Activated naive CD4-positive, alpha-beta T cell treated with anti-CD3 and anti-CD28 coated beads, Interleukin-2, amount 50 U/mL, for 16 hours (primary cell): ENCODE data around the gene PIP5K1B.
"Not testable (repeated sequence)": the region's sequence is repeated elsewhere in the genome, so short reads cannot be mapped to it uniquely, and the experiment has no call there.

Experiments
- DNase-seq: peaks from one replicate; pipeline ENCODE4 v3.0.0-alpha.2; 2020

PIP5K1B gene

DNA sequence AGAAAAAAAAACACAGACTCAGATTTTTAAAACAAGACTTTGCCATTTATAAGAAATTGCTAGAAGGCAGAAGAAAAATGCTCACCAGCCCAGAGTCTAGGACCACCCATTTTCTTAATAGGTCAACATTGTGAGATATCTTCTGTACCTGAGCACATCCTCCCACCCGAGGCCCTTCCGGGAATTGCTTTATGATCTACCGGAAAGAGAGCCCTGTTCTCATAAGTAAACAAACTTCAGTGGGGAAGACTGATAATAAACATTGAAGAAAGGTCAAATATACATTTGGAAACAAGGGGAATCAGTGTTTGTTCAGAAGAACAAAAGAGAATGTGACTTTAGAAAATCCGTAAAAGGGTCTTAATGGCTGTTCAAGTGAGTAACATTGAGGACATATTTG lies 264.5 kb downstream of the PIP5K1B start:
- no peak for DNase-seq

DNA sequence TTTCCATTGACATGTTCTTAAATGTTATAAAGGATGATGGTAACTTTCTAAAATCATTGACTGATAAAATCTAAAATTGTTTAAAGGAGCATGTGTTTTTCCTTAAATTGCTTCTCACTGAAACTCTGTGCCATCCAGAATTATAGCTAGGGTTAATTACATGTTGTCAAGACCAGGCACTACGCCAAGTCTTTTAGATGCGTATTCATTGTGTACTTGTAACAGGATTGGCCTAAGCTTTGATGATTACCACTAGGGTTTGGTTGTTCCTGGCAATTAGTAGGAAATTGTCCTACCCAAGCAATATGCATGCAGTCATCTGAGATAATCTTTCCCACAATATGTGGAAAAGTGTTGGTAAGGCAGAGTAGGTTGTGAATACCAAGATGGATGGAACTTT lies 265.1 kb downstream of the PIP5K1B start:
- no peak for DNase-seq

DNA sequence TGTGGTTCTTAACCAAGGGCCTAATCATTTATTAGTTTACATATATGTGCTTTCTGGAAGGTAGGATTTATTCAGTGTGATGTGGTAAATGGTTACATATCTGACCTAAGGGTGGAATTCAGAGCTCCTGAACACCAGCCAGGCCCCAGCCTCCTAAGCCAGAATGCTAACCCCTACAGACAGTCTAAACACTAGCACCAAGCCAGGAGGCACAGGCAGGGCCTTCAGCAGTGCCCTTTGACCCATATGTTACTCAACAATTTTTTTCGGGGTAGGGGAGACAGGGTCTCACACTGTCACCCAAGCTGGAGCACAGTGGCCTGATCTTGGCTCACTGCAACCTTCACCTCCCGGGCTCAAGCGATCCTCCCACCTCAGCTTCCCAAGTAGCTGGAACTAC lies 268.6 kb downstream of the PIP5K1B start:
- no peak for DNase-seq

DNA sequence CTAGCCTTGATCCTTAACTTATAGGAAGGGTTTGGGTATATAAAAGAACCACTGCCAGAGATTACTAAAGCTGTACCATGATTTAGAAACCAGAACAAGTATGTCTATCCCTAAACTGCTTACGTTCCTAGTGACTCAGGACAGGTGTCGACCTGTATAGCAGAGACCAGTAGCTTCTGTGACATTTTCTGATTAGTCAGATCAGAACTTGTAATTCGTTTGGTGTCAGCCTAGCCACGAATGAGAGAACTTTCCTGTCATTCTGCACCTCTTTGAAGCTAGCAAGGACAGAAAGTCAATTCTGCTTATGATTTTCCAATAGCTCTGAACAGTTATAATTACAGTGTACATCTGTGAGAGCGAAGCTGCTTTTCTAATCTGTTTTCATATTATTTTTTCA lies 269.4 kb downstream of the PIP5K1B start:
- no peak for DNase-seq

DNA sequence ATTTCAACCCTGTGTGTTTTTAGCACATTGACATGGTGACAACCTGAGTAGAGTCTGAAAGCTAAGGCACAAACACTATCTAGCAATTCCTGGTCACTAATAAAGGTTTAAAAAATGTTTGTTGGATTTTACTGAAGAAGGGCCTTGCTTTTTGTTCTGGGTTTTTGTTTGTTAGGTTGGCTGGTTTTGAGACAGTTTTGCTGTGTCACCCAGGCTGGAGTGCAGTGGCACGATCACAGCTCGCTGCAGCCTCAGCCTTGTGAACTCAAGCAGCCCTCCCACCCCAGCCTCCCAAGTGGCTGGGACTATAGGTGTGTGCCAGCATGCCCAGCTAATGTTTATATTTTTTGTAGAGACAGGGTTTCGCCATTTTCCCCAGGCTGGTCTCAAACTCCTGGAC lies 269.9 kb downstream of the PIP5K1B start:
- no peak for DNase-seq

DNA sequence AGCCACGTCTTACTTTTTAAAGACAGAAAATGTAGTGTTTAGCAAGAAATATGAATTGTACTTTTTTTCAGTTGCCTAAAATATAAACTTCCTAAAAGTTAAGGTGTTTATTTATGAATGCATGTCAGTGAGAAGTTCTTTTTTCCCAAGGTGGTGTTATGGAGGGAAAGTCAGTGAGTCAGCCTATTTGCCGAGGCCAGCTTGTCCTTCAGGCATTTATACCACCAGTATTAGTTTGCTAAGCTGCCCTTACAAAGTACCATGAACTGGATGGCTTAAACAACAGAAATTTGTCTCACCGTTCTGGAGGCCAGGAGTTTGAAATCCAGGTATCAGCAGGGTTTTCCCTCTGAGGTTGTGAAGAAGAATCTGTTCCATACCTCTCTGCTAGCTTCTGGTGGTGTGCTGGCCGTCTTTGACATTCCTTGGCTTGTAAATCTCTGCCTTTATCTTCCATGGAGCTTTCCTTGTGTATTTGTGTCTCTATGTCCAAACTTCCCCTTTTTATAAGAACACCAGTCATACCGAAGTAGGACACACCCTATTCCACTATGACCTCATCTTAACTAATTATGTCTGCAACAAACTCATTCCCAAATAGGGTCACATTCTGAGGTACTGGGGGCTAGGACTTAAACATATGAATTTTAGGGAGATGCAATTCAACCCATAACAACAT lies 270.5 kb downstream of the PIP5K1B start:
- DNase-seq = no peak

DNA sequence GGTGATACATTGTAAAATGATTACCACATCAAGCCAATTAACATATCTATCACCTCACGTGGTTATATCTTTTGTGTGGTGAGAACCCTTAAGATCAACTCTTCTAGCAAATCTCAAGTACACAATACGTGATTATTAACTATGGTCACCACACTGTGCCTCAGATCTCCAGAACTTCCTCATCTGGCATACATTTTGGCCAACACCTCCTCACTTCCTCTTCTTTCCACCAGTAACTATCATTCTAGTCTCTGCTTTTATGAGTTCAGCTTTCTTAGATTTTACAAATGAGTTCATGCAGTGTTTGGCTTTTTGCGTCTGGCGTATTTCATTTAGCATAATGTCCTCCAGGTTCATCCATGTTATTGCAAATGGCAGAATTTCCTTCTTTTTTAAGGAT lies 273.0 kb downstream of the PIP5K1B start:
- no peak for DNase-seq

DNA sequence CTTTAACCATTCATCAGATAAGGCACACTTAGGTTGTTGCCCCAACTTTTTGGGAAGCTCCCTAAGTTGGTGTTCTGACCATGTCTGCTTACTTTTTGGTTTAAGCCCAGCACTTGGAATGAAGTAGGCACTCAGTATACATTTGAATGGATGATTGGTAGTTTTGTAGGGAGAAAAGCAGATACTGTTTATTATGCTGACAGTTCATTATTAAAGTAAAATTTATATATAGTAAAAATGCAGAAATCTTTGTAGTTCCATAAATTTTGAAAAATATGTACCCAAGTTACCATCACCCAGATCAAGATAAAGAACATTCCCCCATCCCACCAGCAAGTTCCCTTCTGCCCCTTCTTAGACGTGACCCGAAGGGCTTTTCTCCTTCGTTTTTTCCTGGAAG lies 273.5 kb downstream of the PIP5K1B start:
- DNase-seq = no peak

DNA sequence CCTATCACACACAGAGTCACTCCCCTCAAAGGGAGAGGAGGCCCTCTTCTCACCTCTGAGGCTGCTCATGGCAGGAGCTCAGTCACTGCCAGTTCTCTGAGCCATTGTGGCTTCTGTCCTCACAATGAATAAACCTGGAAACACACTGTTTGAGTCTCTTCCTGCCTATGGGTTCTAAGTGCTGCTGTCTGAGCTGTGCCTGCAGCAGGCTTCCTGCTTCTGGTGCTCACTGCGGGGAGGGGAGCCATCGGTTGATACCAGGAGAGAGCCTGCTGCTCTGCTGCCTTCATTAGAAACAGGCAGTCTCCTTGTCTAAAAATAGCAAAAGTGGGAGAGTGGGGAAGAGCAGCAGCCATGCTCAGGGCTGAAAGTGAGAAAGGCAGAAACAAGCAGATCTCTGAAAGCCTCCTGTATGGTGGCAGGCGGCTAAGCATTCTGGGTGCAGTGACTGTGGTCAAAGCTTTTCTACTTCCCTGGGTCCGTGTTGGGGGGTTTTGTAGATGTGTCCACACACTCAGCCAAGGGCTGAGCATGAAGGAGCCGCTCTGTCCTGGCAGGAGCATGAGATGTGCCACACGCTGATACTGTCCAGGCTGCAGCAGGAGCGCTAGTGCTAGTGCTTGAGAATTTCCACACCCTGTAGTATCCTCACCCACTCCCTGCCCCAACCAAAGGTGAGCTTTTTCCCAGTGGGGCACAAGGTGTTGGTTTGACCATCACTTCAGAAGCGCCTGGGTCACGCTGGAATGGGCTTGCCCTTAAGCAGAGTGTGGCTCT lies 274.7 kb downstream of the PIP5K1B start:
- peak; percentile 19 for DNase-seq

DNA sequence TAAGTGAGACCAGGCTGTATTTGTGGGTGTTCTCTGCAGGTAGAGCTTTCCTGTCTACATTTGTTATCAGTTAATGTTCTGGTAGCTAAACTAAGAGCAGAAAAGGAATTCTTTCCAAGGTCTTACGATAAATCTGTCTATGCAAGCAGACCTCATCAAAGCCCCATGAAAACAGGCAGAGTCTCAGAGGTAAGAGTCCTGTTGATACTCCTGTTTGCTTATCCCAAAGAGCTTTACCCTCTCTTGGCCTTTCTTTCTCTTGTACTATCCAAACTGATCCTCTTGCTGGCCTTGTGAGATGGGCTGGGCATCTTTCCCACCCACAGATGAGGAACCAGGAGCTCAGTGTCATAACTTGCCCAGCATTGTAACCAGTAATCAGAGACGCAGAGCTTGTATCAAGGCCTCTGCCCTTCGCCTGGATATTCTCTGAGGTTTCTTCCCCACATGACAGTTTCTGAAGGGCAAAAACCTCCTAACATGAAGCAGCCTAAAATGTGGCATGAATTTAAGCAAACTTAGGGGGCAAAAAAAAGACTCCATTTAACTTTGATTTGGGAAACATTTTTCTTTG lies 275.4 kb downstream of the PIP5K1B start:
- no peak for DNase-seq

DNA sequence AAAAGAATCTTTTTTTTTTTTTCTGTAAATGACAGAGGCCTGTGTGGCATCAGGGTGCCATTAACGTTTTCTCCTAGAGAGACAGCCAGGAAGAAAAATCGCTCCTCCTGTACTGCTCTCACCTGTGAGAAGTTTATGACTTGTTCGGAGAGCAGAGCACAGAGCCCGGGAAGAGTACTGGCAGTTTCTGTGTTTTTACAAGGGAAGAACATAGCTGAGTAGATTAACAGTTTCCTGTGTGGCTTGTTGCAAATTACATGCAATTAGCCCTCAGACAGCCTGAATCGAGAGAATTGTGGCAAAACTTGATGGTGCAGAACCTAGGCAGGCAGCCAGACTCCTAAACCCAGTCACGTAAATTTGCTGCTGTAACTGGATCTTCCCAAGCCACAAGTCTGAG lies 276.7 kb downstream of the PIP5K1B start:
- no peak for DNase-seq

DNA sequence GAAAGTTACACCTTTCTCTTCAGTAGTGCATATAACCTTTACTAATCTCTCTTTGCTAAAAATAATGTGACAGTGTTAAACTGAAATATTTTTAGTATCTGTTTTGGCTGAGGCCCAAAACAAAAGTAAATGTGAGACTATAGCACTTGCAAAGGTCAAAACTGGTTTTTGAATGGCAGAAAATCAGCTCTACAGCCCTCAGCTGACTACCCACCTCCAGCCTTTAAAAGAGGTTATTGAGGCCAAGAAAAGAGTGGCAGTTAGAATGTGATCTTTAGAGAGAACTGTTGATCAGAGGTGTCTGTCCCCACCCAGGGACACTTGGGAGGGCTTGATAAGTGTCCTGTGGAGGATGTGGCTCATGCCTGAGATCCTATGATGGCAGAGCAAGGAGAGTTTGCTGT lies 278.0 kb downstream of the PIP5K1B start:
- no peak for DNase-seq

DNA sequence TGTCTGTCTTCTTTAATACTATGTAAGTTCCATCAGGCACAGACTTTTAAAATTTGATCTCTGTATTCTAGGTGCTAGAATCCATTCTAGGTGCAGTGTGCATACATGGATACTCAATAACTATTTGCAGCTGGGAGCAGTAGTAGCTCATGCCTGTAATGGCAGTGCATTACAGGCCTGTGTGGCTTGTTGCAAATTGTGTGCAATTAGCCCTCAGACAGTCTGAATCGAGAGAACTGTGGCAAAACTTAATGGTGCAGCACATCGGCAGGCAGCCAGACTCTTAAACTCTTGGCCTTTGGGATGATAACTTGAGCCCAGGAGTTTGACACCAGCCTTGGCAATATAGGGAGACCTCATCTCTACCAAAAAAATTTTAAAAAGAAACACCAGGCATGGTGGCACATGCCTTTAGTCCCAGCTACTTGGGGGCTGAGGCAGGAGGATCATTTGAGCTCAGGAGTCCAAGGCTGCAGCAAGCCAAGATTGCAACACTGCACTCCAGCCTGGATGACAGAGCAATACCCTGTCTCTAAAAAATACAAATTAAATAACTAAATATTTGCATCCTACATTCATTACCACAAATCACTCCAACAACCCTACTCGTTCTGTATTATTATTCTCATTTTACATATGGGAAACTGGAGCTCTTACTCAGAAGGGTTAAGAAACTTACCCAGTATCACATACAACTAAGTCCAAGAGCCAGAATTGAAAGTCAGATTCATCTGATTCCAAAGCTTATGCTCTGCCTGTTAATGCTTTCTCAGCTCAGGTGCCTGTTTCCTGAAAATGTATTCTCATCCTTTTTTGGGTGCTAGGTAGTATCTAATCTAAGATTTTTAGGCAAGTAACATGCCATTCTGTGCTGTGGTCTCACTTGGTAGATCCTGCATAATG lies 278.7 kb downstream of the PIP5K1B start:
- no peak for DNase-seq

DNA sequence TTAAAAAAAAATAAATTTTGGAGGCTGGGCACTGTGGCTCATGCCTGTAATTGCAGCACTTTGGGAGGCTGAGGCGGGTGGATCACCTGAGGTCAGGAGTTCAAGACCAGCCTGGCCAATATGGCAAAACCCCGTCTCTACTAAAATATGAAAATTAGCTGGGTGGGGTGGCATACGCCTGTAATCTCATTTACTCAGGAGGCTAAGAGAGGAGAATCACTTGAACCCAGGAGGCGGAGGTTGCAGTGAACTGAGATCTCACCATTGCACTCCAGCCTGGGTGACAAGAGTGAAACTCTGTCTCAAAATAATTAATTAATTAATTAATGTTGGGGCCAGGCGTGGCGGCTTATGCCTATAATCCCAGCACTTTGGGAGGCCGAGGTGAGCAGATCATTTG lies 281.9 kb downstream of the PIP5K1B start:
- DNase-seq = not testable (repeated sequence)

DNA sequence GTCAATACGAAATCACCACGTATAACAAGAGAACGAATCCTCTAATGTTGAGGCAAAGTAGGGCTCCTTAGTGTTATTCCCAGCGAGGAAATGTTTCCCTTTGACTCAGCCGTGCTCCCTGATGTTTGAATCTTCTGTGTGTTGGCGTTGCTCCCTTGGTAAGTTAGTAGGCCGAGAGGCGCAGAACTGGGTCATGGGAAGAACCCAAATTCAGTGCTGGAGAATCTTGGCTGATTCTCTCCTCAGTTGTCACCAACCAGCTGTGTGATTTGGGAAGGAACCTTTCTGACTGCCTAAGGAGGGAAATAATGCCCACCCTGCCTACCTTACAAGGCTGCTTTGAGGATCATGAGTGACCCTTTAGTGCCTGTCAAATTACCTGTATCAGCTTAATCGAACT lies 286.4 kb downstream of the PIP5K1B start:
- DNase-seq = no peak

DNA sequence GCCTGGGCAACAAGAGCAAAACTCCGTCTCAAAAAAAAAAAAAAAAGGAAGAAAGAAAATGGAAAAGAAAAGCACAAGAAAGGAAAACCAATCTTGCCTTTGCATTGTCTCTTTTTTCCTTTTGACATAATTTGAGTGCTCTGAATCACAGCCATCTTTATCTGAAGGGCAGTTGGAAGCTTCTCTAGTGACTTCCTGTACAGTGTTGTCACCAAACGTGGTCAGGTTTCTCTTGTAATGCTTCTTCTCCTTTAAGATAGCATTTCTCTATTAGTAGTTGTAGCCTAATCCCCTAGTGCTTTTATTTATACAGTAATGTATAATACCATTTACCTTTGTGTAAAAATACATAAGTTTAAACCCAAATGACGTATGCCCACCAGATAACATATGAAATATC lies 290.7 kb downstream of the PIP5K1B start:
- DNase-seq = no peak

DNA sequence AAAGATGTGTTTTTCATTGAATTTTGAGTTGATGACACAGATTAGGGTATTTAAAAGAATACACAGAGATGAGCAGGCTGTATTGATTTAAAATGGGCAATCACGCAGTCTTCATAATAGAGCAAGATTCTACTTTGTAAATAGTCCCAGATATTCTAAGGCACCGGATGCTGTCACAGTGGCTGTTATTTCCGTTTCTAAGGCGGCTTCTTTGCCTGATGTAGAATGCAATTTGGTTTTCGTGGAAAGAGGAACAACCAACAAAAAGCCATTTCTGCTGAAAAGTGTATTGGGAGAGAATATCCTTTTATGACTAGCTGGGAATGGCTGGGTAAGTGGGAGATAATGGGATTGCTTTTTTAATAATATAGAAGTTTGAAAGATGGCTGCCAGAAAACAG lies 291.4 kb downstream of the PIP5K1B start:
- DNase-seq = no peak

DNA sequence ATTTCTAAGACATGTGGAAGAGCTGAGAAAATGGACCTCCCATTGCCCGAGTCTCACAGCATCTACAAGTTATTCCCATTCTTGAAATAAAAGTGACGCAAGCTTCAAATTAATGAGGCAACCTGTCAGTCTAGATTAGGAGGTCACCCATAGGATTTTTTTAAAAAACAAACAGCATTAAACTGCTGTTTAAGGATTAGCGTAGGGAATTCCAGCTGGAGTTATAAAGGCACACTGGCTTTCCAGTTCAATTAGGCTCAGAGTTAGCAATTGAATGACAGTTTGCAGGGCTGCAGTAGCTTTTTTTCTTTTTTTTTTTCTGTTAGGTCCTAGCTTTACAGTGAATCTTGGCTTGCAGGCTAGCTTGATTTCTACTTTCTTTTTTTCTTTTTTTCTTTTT lies 292.6 kb downstream of the PIP5K1B start:
- DNase-seq = no peak

DNA sequence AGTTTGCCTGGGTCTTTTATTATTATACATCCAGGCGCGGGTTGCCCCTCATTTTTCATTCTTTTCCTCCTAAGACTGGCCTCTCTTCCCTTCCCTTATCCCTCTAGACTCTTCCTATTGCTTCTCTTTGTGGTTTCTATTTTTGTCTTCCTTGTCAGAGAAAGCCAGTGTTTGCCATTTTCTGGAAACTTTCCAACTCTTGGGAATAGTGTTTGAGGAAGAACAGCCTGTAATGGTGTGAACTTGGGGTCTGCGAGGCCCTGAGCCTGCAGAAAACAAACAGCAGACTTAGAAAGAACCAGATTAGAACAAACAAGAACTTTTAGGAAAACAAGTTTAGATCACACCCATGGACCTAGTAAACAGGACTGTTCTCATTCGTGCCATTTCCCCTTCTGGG lies 293.3 kb downstream of the PIP5K1B start:
- DNase-seq = no peak

DNA sequence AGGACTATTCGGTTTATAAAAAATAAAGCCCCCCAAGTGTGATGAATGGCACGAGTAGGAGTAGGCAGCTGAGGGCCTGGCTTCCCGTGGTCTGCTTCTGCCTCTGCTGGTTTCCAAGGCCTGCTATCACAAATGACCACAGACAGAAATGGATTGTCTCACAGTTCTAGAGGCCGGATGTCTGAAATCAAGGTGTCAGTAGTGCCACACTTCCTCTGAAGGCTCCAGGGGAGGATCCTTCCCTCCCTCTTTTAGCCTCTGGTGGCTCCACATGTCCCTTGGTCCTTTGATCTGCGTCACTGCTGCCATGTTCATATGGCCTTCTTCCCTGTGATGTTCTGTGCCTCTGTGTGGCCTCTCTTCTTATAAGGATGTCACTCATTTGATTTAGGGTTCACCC lies 293.8 kb downstream of the PIP5K1B start:
- DNase-seq = no peak

DNA sequence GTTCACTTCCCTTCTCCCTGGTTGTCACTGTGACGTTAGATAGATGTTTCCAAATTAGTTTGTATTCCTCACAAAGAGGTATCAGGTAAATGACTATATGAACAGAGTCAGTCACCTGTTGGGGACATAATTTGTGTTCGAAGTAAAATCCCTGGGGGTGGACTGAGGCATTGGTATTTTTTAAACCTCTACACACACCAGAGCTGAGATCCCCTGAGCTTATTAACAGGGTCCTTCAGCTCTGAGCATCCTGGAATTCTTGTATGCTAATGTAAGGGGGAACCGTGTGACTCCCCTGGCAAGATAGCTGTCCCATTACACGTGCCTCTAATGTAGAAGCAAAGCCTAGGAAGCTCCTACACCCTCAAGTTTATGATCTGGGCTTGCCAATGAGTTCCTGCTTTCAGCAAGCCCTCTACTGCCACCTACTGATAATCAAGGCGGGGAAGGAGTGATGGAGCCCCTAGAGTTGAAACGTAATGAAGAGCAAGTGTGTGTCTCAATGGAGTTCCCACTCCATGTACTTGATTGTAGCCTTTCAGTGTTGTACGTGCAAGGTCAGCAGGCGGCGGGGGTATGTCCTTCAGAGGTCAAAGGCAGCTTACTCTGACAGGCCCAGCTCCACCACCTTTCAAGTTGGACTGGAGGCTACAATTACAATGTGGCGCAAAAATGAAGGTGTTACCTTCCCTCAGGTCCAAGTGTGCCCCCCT lies 294.5 kb downstream of the PIP5K1B start:
- DNase-seq = peak; percentile 62

DNA sequence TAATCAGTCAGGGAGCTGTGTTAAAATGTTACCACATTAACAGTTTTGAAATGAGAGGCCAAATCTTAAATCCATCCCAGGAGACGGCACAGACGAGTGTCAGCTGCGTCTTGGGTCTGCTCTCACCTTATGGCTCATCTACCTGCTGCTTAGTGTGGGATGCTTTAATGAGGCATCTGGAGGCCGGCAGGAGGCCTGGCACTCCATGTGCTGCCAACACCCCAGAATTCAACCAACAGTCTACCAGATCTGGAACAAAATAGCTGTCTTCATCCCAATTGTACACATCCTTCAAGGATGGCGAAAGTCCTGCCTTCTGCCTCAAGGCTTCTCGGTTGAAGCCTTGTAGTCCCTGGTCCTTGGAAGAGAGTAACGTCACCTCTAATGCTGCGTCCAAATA lies 296.9 kb downstream of the PIP5K1B start:
- DNase-seq = no peak

DNA sequence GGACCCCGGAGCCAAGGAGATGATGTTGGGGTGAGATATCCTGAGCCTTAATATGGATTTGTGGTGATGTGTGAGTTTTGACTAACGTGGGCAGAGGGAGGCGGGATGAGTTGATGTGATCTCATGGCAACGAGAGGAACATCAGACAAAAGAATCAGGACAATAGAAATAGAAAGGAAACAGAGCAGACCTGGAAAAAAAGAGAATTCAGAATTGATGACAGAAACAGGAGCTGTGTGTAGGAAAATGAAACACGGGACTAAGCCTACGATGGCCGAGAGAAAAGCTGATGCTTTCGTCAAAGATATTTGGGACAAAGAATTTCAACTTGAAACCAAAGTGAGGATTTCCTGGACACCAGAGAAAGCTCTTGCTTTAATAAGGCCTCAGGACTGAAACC lies 298.0 kb downstream of the PIP5K1B start:
- no peak for DNase-seq
